WTC11 (cell line): Measurements from ENCODE around the gene MSLN. TPM values are rescaled to one million over a fixed set of nuclear protein-coding genes. Genes with fewer than 3 reads are reported as not detected.

ENCODE experiments used
- ATAC-seq: fragments of 200-7000 bp; cut with Tn5 transposase; 2 replicates; pipeline ENCODE4 v1.10.0; 2021; ENCODE audit warnings: mild to moderate bottlenecking, moderate library complexity
- CTCF ChIA-PET: fragments of 300-600 bp; sonication (Branson Sonifier 250); formaldehyde crosslinking; loops from one replicate; lab custom pipeline; 2021; ENCODE audit warnings: antibody characterized with exemption; lab: Charles Lee
- POLR2A ChIA-PET: fragments of 350-600 bp; sonication (Branson Sonifier 250); formaldehyde crosslinking; loops from one replicate; lab custom pipeline; 2021; ENCODE audit warnings: antibody characterized with exemption; lab: Charles Lee
- DNase-seq: peaks from one replicate; pipeline ENCODE4 v3.0.0; 2021; ENCODE audit warnings: low spot score
- H3K27ac Mint-ChIP-seq: 2 replicates; pipeline ENCODE4 v1.8.0; 2021; ENCODE audit warnings: mixed read lengths
- H3K27me3 Mint-ChIP-seq: 2 replicates; pipeline ENCODE4 v1.8.0; 2021; ENCODE audit warnings: low read depth, mild to moderate bottlenecking, moderate library complexity, mixed read lengths
- H3K36me3 Mint-ChIP-seq: 2 replicates; pipeline ENCODE4 v1.8.0; 2021; ENCODE audit warnings: mixed read lengths
- H3K4me1 Mint-ChIP-seq: 2 replicates; pipeline ENCODE4 v1.8.0; 2022; ENCODE audit warnings: mixed read lengths
- H3K4me3 Mint-ChIP-seq: 2 replicates; pipeline ENCODE4 v1.8.0; 2021; ENCODE audit warnings: mild to moderate bottlenecking, moderate library complexity, mixed read lengths
- H3K9me3 Mint-ChIP-seq: 2 replicates; pipeline ENCODE4 v1.8.0; 2021; ENCODE audit warnings: mixed read lengths
- ATF3 ChIP-seq: sonication (generic); formaldehyde crosslinking; conservative IDR thresholded peaks from 2 replicates; pipeline ENCODE4 v1.8.1; 2022; ENCODE audit warnings: mild to moderate bottlenecking, missing genetic modification reagents
- E2F4 ChIP-seq: sonication (generic); formaldehyde crosslinking; IDR thresholded peaks from 2 replicates; pipeline ENCODE4 v1.8.1; 2022; ENCODE audit warnings: low read depth, mild to moderate bottlenecking, moderate library complexity, missing genetic modification reagents, borderline replicate concordance
- FOXP1 ChIP-seq: sonication (generic); formaldehyde crosslinking; IDR thresholded peaks from 2 replicates; pipeline ENCODE4 v1.8.0; 2022; ENCODE audit warnings: missing genetic modification reagents, mild to moderate bottlenecking, moderate library complexity, borderline replicate concordance
- IRF1 ChIP-seq: sonication (generic); formaldehyde crosslinking; IDR thresholded peaks from 2 replicates; pipeline ENCODE4 v1.8.0; 2023; ENCODE audit warnings: missing genetic modification reagents
- IRF2 ChIP-seq: sonication (generic); formaldehyde crosslinking; IDR thresholded peaks from 2 replicates; pipeline ENCODE4 v1.8.0; 2022; ENCODE audit warnings: low read depth, missing genetic modification reagents, borderline replicate concordance
- MAX ChIP-seq: sonication (generic); formaldehyde crosslinking; IDR thresholded peaks from 2 replicates; pipeline ENCODE4 v1.8.0; 2022; ENCODE audit warnings: mild to moderate bottlenecking, missing genetic modification reagents
- MYBL2 ChIP-seq: sonication (generic); formaldehyde crosslinking; IDR thresholded peaks from 2 replicates; pipeline ENCODE4 v1.8.1; 2023; ENCODE audit warnings: mild to moderate bottlenecking, moderate library complexity, missing genetic modification reagents
- NR3C1 ChIP-seq: sonication (generic); formaldehyde crosslinking; conservative IDR thresholded peaks from 2 replicates; pipeline ENCODE4 v1.8.1; 2023; ENCODE audit warnings: low read depth, mild to moderate bottlenecking, missing genetic modification reagents
- TEAD4 ChIP-seq: sonication (generic); formaldehyde crosslinking; IDR thresholded peaks from 2 replicates; pipeline ENCODE4 v1.8.0; 2022; ENCODE audit warnings: mild to moderate bottlenecking, missing genetic modification reagents
- USF1 ChIP-seq: sonication (generic); formaldehyde crosslinking; IDR thresholded peaks from 2 replicates; pipeline ENCODE4 v1.8.0; 2022; ENCODE audit warnings: mild to moderate bottlenecking, missing genetic modification reagents
- ZBTB43 ChIP-seq: sonication (generic); formaldehyde crosslinking; IDR thresholded peaks from 2 replicates; pipeline ENCODE4 v1.8.1; 2023; ENCODE audit warnings: mild to moderate bottlenecking, missing genetic modification reagents
- ZNF121 ChIP-seq: sonication (generic); formaldehyde crosslinking; IDR thresholded peaks from 2 replicates; pipeline ENCODE4 v1.8.0; 2023; ENCODE audit warnings: missing genetic modification reagents
- ZNF219 ChIP-seq: sonication (generic); formaldehyde crosslinking; IDR thresholded peaks from 2 replicates; pipeline ENCODE4 v1.8.0; 2023; ENCODE audit warnings: missing genetic modification reagents, mild to moderate bottlenecking, borderline replicate concordance
- ZNF425 ChIP-seq: fragments of 250-450 bp; sonication (Bioruptor Pico); conservative IDR thresholded peaks from 2 replicates; pipeline ENCODE4 v1.9.0; 2021; ENCODE audit warnings: mild to moderate bottlenecking
- total RNA-seq: library from RNA; stranded (reverse); gene quantifications from 3 replicates; pipeline ENCODE4 v1.2.3, GENCODE V29; 2021
- TF ChIP-seq, protein P1 (sequence below): sonication (generic); formaldehyde crosslinking; IDR thresholded peaks from 2 replicates; pipeline ENCODE4 v1.8.0; 2023; ENCODE audit warnings: missing genetic modification reagents, mild to moderate bottlenecking, borderline replicate concordance
- TF ChIP-seq, protein P2 (sequence below): sonication (generic); formaldehyde crosslinking; IDR thresholded peaks from 2 replicates; pipeline ENCODE4 v1.8.0; 2023; ENCODE audit warnings: mild to moderate bottlenecking, missing genetic modification reagents

The MSLN gene
- total RNA-seq, 1 experiment from 2014 or later, result 0.20 TPM

GRCh38 chr16:719815-720446 is 40.6 kb upstream of the MSLN start (continued):
- TF ChIP-seq ZNF425 (CRISPR knock-in tag), result no peak
- no peak for TF ChIP-seq ATF3 (CRISPR knock-in tag)

- POLR2A ChIA-PET, result interaction anchor here (0.6 to 2.9 kb wide), 19 partner anchors 8 to 91 kb away, joined by 3 to 10 read pairs (median 3); partner anchors contain the start of genes CHTF18, CIAO3, RHOT2 and RPUSD1
- ATAC-seq, result peak; percentile 30
- H3K4me3 Mint-ChIP-seq, result peak overlapping the region; percentile 74
- peak overlapping the region; percentile 63 for H3K27ac Mint-ChIP-seq
- peaks cover 16% of the 10 kb centered on the region for H3K4me1 Mint-ChIP-seq
- H3K9me3 Mint-ChIP-seq, result no peaks in the 10 kb centered on the region
- peaks cover 18% of the 10 kb centered on the region for H3K27me3 Mint-ChIP-seq
- CTCF ChIA-PET, result interaction anchor here (0.6 to 2.8 kb wide), 26 partner anchors 8 to 426 kb away, joined by 3 to 28 read pairs (median 6); partner anchors contain the start of genes CHTF18, CIAO3, GNG13 and JMJD8
- peak; percentile 61; the same call in 1 of the 2 replicates for TF ChIP-seq ZBTB43 (CRISPR knock-in tag)
- TF ChIP-seq, protein P1, sequence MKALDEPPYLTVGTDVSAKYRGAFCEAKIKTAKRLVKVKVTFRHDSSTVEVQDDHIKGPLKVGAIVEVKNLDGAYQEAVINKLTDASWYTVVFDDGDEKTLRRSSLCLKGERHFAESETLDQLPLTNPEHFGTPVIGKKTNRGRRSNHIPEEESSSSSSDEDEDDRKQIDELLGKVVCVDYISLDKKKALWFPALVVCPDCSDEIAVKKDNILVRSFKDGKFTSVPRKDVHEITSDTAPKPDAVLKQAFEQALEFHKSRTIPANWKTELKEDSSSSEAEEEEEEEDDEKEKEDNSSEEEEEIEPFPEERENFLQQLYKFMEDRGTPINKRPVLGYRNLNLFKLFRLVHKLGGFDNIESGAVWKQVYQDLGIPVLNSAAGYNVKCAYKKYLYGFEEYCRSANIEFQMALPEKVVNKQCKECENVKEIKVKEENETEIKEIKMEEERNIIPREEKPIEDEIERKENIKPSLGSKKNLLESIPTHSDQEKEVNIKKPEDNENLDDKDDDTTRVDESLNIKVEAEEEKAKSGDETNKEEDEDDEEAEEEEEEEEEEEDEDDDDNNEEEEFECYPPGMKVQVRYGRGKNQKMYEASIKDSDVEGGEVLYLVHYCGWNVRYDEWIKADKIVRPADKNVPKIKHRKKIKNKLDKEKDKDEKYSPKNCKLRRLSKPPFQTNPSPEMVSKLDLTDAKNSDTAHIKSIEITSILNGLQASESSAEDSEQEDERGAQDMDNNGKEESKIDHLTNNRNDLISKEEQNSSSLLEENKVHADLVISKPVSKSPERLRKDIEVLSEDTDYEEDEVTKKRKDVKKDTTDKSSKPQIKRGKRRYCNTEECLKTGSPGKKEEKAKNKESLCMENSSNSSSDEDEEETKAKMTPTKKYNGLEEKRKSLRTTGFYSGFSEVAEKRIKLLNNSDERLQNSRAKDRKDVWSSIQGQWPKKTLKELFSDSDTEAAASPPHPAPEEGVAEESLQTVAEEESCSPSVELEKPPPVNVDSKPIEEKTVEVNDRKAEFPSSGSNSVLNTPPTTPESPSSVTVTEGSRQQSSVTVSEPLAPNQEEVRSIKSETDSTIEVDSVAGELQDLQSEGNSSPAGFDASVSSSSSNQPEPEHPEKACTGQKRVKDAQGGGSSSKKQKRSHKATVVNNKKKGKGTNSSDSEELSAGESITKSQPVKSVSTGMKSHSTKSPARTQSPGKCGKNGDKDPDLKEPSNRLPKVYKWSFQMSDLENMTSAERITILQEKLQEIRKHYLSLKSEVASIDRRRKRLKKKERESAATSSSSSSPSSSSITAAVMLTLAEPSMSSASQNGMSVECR (CRISPR knock-in tag), result peak; percentile 91; the same call in 1 of the 2 replicates
- TF ChIP-seq IRF1 (CRISPR knock-in tag), result no peak
- no peak for TF ChIP-seq IRF2 (CRISPR knock-in tag)
- TF ChIP-seq E2F4 (CRISPR knock-in tag), result no peak
- TF ChIP-seq ZNF219 (CRISPR knock-in tag), result 0 out of 2 replicates have a peak, but pooled peaks have one; percentile 27
- TF ChIP-seq MYBL2 (CRISPR knock-in tag), result peak; percentile 79
- 0 out of 2 replicates have a peak, but pooled peaks have one; percentile 20 for TF ChIP-seq TEAD4 (CRISPR knock-in tag)
- TF ChIP-seq FOXP1 (CRISPR knock-in tag), result 0 out of 2 replicates have a peak, but pooled peaks have one; percentile 20
- TF ChIP-seq NR3C1, result no peak
- 0 out of 2 replicates have a peak, but pooled peaks have one; percentile 18 for TF ChIP-seq USF1
- TF ChIP-seq, protein P2, sequence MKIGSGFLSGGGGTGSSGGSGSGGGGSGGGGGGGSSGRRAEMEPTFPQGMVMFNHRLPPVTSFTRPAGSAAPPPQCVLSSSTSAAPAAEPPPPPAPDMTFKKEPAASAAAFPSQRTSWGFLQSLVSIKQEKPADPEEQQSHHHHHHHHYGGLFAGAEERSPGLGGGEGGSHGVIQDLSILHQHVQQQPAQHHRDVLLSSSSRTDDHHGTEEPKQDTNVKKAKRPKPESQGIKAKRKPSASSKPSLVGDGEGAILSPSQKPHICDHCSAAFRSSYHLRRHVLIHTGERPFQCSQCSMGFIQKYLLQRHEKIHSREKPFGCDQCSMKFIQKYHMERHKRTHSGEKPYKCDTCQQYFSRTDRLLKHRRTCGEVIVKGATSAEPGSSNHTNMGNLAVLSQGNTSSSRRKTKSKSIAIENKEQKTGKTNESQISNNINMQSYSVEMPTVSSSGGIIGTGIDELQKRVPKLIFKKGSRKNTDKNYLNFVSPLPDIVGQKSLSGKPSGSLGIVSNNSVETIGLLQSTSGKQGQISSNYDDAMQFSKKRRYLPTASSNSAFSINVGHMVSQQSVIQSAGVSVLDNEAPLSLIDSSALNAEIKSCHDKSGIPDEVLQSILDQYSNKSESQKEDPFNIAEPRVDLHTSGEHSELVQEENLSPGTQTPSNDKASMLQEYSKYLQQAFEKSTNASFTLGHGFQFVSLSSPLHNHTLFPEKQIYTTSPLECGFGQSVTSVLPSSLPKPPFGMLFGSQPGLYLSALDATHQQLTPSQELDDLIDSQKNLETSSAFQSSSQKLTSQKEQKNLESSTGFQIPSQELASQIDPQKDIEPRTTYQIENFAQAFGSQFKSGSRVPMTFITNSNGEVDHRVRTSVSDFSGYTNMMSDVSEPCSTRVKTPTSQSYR (CRISPR knock-in tag), result 0 out of 2 replicates have a peak, but pooled peaks have one; percentile 28
- peak; percentile 73 for TF ChIP-seq MAX (CRISPR knock-in tag)
- peak; percentile 89 for TF ChIP-seq ZNF121 (CRISPR knock-in tag)
- TF ChIP-seq, all 79 proteins: peak for 10
- H3K36me3 Mint-ChIP-seq, result no peaks in the 10 kb centered on the region; the same call in 1 of the 2 replicates
- peak; percentile 60 for DNase-seq
Measured at GRCh38 chr16:720447-720989, 40.0 kb upstream of the MSLN start.
